Neural progenitor cell (in vitro differentiated cells): ENCODE measurements around the gene SOD2. TPM values are rescaled to one million over a fixed set of nuclear protein-coding genes. Genes with fewer than 3 reads are reported as not detected.

Source experiments
- DNase-seq: peaks from one replicate; pipeline ENCODE4 v3.0.0-alpha.2; 2016; ENCODE audit warnings: low spot score
- H2AFZ ChIP-seq: fragments of 200-600 bp; sonication (generic); replicated peaks from 2 replicates; pipeline ENCODE4 v1.6.1; 2016; ENCODE audit warnings: antibody characterized with exemption
- H3F3A ChIP-seq: fragments of 200-600 bp; sonication (generic); 2 replicates; pipeline ENCODE4 v1.6.1; 2016; ENCODE audit warnings: antibody characterized with exemption, low read depth
- H3K27ac ChIP-seq: fragments of 200-600 bp; sonication (generic); 2 replicates; pipeline ENCODE4 v1.5.1; 2016; ENCODE audit warnings: mild to moderate bottlenecking
- H3K27me3 ChIP-seq: fragments of 200-600 bp; sonication (generic); 2 replicates; pipeline ENCODE4 v1.6.1; 2016; ENCODE audit warnings: mild to moderate bottlenecking, moderate library complexity
- H3K36me3 ChIP-seq: fragments of 200-600 bp; sonication (generic); 2 replicates; pipeline ENCODE4 v1.5.1; 2016
- H3K4me1 ChIP-seq: fragments of 200-600 bp; sonication (generic); 2 replicates; pipeline ENCODE4 v1.6.1; 2016; ENCODE audit warnings: mixed run types
- H3K4me2 ChIP-seq: fragments of 200-600 bp; sonication (generic); 2 replicates; pipeline ENCODE4 v1.6.1; 2016
- H3K4me3 ChIP-seq: fragments of 200-600 bp; sonication (generic); 2 replicates; pipeline ENCODE4 v1.5.1; 2016
- H3K79me2 ChIP-seq: fragments of 200-600 bp; sonication (generic); 2 replicates; pipeline ENCODE4 v1.6.1; 2016; ENCODE audit warnings: low read depth
- H3K9ac ChIP-seq: fragments of 200-600 bp; sonication (generic); 2 replicates; pipeline ENCODE4 v1.6.1; 2016
- H3K9me3 ChIP-seq: fragments of 200-600 bp; sonication (generic); 2 replicates; pipeline ENCODE4 v1.5.1; 2016; ENCODE audit warnings: low read depth
- H4K20me1 ChIP-seq: fragments of 200-600 bp; sonication (generic); 2 replicates; pipeline ENCODE4 v1.6.1; 2016; ENCODE audit warnings: low read depth
- H3K27ac Mint-ChIP-seq: 3 replicates; pipeline ENCODE4 v1.8.0; 2021; ENCODE audit warnings: mixed read lengths
- H3K27me3 Mint-ChIP-seq: 2 replicates; pipeline ENCODE4 v1.8.0; 2022; ENCODE audit warnings: low read depth, mild to moderate bottlenecking, inconsistent platforms, moderate library complexity, mixed read lengths; ENCODE audit not compliant: insufficient read depth
- H3K36me3 Mint-ChIP-seq: 3 replicates; pipeline ENCODE4 v1.8.0; 2021; ENCODE audit warnings: mixed read lengths
- H3K4me1 Mint-ChIP-seq: 3 replicates; pipeline ENCODE4 v1.8.0; 2021; ENCODE audit warnings: mixed read lengths
- H3K4me3 Mint-ChIP-seq: 3 replicates; pipeline ENCODE4 v1.8.0; 2021; ENCODE audit warnings: mild to moderate bottlenecking, moderate library complexity, mixed read lengths
- H3K9me3 Mint-ChIP-seq: 3 replicates; pipeline ENCODE4 v1.8.0; 2020; ENCODE audit warnings: mixed read lengths
- EZH2 ChIP-seq: fragments of 200-600 bp; sonication (generic); IDR thresholded peaks from 2 replicates; pipeline ENCODE4 v1.6.1; 2017; ENCODE audit warnings: antibody characterized with exemption, mild to moderate bottlenecking, moderate library complexity
- EZH2phosphoT487 ChIP-seq: fragments of 200-600 bp; sonication (generic); IDR thresholded peaks from 2 replicates; pipeline ENCODE4 v1.6.1; 2017; ENCODE audit warnings: antibody characterized with exemption
- total RNA-seq: library from RNA; depleted of rRNA; stranded (reverse); fragments of >200 nt; gene quantifications from 2 replicates; pipeline ENCODE4 v1.2.3, GENCODE V29; 2015; ENCODE audit warnings: low replicate concordance
- TF ChIP-seq, protein P1 (sequence below): fragments of 200-600 bp; sonication (generic); IDR thresholded peaks from 2 replicates; pipeline ENCODE4 v1.5.1; 2017; ENCODE audit warnings: antibody characterized with exemption, mild to moderate bottlenecking

The SOD2 gene
- total RNA-seq, 1 donor from 2014 or later = 67.2 TPM

DNA sequence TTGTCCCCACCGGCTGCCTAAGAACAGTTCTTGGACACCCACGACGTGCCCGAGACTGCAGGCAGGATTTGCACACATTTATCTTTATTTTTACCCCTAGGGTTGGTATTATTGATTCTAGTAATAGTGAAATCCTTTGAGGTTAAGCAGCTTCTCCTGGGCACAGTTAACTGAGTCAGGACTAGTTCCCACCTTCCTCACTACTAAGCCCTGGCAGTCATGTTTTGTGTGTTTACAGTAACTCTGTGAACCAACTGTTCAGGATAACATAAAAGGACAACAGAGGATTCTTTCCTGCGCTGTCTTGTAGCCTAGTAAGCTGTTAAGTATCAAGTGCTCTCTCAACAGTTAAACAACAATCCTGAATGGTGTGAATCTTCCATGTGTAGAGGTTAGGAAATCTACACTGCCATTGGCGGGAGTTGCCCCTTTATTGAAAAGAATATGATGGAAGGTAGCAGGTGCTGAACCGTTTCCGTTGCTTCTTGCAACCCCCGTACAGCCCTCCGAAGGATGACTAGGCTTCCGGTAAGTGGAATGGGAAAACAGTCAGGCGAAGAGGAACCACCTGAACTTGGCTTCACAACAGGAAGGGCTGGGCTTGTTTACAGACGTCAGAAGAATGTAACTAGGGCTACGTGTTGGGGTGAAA lies 979 bp upstream of the SOD2 start:
- H3K9me3 Mint-ChIP-seq = no peaks in the 10 kb centered on the region
- TF ChIP-seq EZH2phosphoT487 (no peak), EZH2 (no peak)
- TF ChIP-seq, protein P1, sequence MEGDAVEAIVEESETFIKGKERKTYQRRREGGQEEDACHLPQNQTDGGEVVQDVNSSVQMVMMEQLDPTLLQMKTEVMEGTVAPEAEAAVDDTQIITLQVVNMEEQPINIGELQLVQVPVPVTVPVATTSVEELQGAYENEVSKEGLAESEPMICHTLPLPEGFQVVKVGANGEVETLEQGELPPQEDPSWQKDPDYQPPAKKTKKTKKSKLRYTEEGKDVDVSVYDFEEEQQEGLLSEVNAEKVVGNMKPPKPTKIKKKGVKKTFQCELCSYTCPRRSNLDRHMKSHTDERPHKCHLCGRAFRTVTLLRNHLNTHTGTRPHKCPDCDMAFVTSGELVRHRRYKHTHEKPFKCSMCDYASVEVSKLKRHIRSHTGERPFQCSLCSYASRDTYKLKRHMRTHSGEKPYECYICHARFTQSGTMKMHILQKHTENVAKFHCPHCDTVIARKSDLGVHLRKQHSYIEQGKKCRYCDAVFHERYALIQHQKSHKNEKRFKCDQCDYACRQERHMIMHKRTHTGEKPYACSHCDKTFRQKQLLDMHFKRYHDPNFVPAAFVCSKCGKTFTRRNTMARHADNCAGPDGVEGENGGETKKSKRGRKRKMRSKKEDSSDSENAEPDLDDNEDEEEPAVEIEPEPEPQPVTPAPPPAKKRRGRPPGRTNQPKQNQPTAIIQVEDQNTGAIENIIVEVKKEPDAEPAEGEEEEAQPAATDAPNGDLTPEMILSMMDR = no peak
- H3K27me3 Mint-ChIP-seq = peaks cover 2% of the 10 kb centered on the region
- Histone ChIP-seq H3K4me1 (peaks cover 9% of the 10 kb centered on the region), H2AFZ (peak overlapping the region; percentile 83), H3K9me3 (no peaks in the 10 kb centered on the region), H3F3A (peaks cover 15% of the 10 kb centered on the region), H3K4me3 (peak overlapping the region; percentile 86), H3K4me2 (peak overlapping the region; percentile 88), H4K20me1 (peaks cover 12% of the 10 kb centered on the region), H3K79me2 (peaks cover 34% of the 10 kb centered on the region), H3K27me3 (no peaks in the 10 kb centered on the region), H3K9ac (no peak overlapping the region), H3K27ac (no peak overlapping the region), H3K36me3 (peaks cover 6% of the 10 kb centered on the region)
- H3K36me3 Mint-ChIP-seq = peaks cover 7% of the 10 kb centered on the region
- DNase-seq = no peak
- peaks cover 30% of the 10 kb centered on the region for H3K4me1 Mint-ChIP-seq
- peak overlapping the region; percentile 91 for H3K4me3 Mint-ChIP-seq
- peak overlapping the region; percentile 97 for H3K27ac Mint-ChIP-seq

DNA sequence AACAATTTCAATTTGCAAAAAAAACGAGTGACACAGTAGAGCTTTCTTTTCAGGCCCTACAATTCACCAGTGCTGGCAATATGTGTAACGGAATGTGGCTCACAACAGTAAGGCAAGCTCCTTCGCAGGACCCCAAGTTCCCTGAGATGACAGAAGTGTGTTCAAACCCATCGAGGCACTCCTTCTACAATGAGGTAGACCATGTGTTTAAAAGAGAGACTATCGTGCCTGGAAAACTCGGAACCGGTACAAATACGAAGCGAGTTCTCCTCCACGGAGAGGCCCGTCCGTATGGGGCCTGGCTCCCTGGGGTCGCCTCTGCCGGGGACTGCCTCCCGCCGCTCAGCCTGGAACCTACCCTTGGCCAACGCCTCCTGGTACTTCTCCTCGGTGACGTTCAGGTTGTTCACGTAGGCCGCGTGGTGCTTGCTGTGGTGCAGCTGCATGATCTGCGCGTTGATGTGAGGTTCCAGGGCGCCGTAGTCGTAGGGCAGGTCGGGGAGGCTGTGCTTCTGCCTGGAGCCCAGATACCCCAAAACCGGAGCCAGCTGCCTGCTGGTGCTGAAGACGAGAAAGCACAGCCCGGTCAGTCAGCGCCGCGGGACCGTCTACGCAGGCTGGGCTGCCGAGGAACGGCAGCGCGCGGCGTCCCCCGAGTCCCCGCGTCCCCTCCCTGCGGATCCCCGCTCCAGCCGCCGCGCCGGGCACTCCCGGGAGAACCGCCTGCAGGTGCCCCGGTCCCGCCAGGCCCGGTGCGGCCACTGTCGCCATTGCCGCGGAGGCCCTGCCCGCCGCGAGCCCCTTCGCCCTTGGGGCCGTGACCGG lies 526 bp downstream of the SOD2 start:
- Histone ChIP-seq H2AFZ (peak overlapping the region; percentile 23), H3K4me1 (peaks cover 9% of the 10 kb centered on the region), H3K9me3 (no peaks in the 10 kb centered on the region), H4K20me1 (peaks cover 12% of the 10 kb centered on the region), H3K4me2 (peak overlapping the region; percentile 88), H3K27ac (no peak overlapping the region), H3K36me3 (peaks cover 6% of the 10 kb centered on the region), H3K9ac (peak overlapping the region; percentile 56), H3K4me3 (peak overlapping the region; percentile 86), H3K27me3 (no peaks in the 10 kb centered on the region), H3F3A (peaks cover 15% of the 10 kb centered on the region), H3K79me2 (peaks cover 42% of the 10 kb centered on the region)
- Mint-ChIP-seq H3K4me1 (peaks cover 30% of the 10 kb centered on the region), H3K4me3 (peak overlapping the region; percentile 92), H3K27ac (peak overlapping the region; percentile 88), H3K9me3 (no peaks in the 10 kb centered on the region), H3K36me3 (peaks cover 15% of the 10 kb centered on the region), H3K27me3 (peaks cover 2% of the 10 kb centered on the region)
- DNase-seq = peak; percentile 71
- no peak for TF ChIP-seq EZH2phosphoT487
- no peak for TF ChIP-seq EZH2
- TF ChIP-seq, protein P1 = no peak

- peaks cover 12% of the 10 kb centered on the region for H4K20me1 ChIP-seq
- H3K4me3 ChIP-seq = peak overlapping the region; percentile 86
- no peak overlapping the region for H3K27ac ChIP-seq
- no peaks in the 10 kb centered on the region for H3K9me3 ChIP-seq
- H3K4me1 ChIP-seq = peaks cover 9% of the 10 kb centered on the region
- Mint-ChIP-seq H3K27ac (peak overlapping the region; percentile 88), H3K4me1 (peaks cover 30% of the 10 kb centered on the region), H3K27me3 (peaks cover 2% of the 10 kb centered on the region), H3K36me3 (peaks cover 17% of the 10 kb centered on the region), H3K9me3 (no peaks in the 10 kb centered on the region), H3K4me3 (peak overlapping the region; percentile 92)
- peak overlapping the region; percentile 88 for H3K4me2 ChIP-seq
- peaks cover 6% of the 10 kb centered on the region for H3K36me3 ChIP-seq
- DNase-seq = no peak
- peaks cover 15% of the 10 kb centered on the region for H3F3A ChIP-seq
- H3K79me2 ChIP-seq = peaks cover 45% of the 10 kb centered on the region
- H2AFZ ChIP-seq = no peak overlapping the region
- H3K27me3 ChIP-seq = no peaks in the 10 kb centered on the region
- no peak overlapping the region for H3K9ac ChIP-seq
- TF ChIP-seq, protein P1 = no peak
- TF ChIP-seq EZH2 = no peak
- no peak for TF ChIP-seq EZH2phosphoT487
Observed at GRCh38 chr6:159691963-159692287, 1.1 kb downstream of the SOD2 start.
